Caco-2 (cell line): ENCODE results near the gene NRXN2. TPM values are rescaled to one million over a fixed set of nuclear protein-coding genes. Genes with fewer than 3 reads are reported as not detected.

ENCODE experiments used
- BruUV-seq: library from RNA; stranded (reverse); fragments of 400-500 nt; replicated peaks from 2 replicates; lab custom pipeline; 2021; lab: Mats Ljungman, UMichigan
- CTCF ChIA-PET: fragments of 300-600 bp; sonication (Branson Sonifier 250); formaldehyde crosslinking; loops from one replicate; lab custom pipeline; 2022; ENCODE audit warnings: antibody characterized with exemption; lab: Charles Lee
- POLR2A ChIA-PET: fragments of 300-600 bp; sonication (Branson Sonifier 250); formaldehyde crosslinking; loops from one replicate; lab custom pipeline; 2022; ENCODE audit warnings: antibody characterized with exemption; lab: Charles Lee
- DNase-seq, 2 experiments: peaks; one replicate each; pipeline versions ENCODE4 v3.0.0 to v3.0.0-alpha.2; 2020 to 2022
- H3K27me3 ChIP-seq: replicated peaks from 2 replicates; pipeline ENCODE4 v1.6.0; 2011; ENCODE audit warnings: low read length; ENCODE audit not compliant: control insufficient read depth, insufficient read depth
- H3K36me3 ChIP-seq: 2 replicates; pipeline ENCODE4 v1.5.1; 2011; ENCODE audit warnings: low read length; ENCODE audit not compliant: control insufficient read depth, insufficient read depth
- H3K4me1 ChIP-seq: fragments of 250-450 bp; sonication (Bioruptor Pico); 2 replicates; pipeline ENCODE4 v1.5.1; 2020; ENCODE audit warnings: mild to moderate bottlenecking
- H3K4me3 ChIP-seq: 2 replicates; pipeline ENCODE4 v1.5.1; 2011; ENCODE audit warnings: low read depth, mild to moderate bottlenecking, control low read depth, low read length
- H3K9me3 ChIP-seq: fragments of 250-450 bp; sonication (Bioruptor Pico); 2 replicates; pipeline ENCODE4 v1.5.1; 2020; ENCODE audit warnings: mild to moderate bottlenecking, moderate library complexity
- H3K27ac Mint-ChIP-seq: one replicate; pipeline ENCODE4 v1.8.0; 2022; ENCODE audit warnings: mixed read lengths; ENCODE audit not compliant: unreplicated experiment
- H3K27me3 Mint-ChIP-seq: one replicate; pipeline ENCODE4 v1.8.0; 2022; ENCODE audit warnings: mixed read lengths; ENCODE audit not compliant: insufficient read depth, unreplicated experiment
- H3K36me3 Mint-ChIP-seq: one replicate; pipeline ENCODE4 v1.8.0; 2022; ENCODE audit warnings: mild to moderate bottlenecking, mixed read lengths; ENCODE audit not compliant: insufficient read depth, unreplicated experiment
- H3K4me1 Mint-ChIP-seq: one replicate; pipeline ENCODE4 v1.8.0; 2022; ENCODE audit warnings: low read depth, mixed read lengths; ENCODE audit not compliant: unreplicated experiment
- H3K4me3 Mint-ChIP-seq: one replicate; pipeline ENCODE4 v1.8.0; 2022; ENCODE audit warnings: mild to moderate bottlenecking, moderate library complexity, mixed read lengths; ENCODE audit not compliant: unreplicated experiment
- H3K9me3 Mint-ChIP-seq: one replicate; pipeline ENCODE4 v1.8.0; 2022; ENCODE audit warnings: mixed read lengths; ENCODE audit not compliant: unreplicated experiment
- CTCF ChIP-seq, 2 experiments: fragments of 200-600 bp in 1 of 2; IDR thresholded peaks; 1 replicate in 1 of 2; 2 replicates in 1 of 2; pipeline versions ENCODE4 v1.5.1 to v1.8.0; 2011 to 2022; ENCODE audit warnings: antibody characterized with exemption in 1 of 2, control low read depth in 1 of 2, inconsistent platforms in 1 of 2, low read depth in 1 of 2, low read length in 1 of 2, mild to moderate bottlenecking in 1 of 2, moderate library complexity in 1 of 2; ENCODE audit not compliant: insufficient read depth in 1 of 2, severe bottlenecking in 1 of 2, unreplicated experiment in 1 of 2
- intact Hi-C: fragments of 100-400 bp; cut with micrococcal nuclease; formaldehyde crosslinking; loops from one replicate; pipeline ENCODE4 v1.10.0; 2022; ENCODE audit not compliant: unreplicated experiment
- total RNA-seq: library from RNA; stranded (reverse); gene quantifications from 2 replicates; pipeline ENCODE4 v1.2.3, GENCODE V29; 2022

NRXN2 gene
- total RNA-seq, 1 experiment from 2014 or later: 7.6 TPM

- no peak for TF ChIP-seq CTCF (IDR thresholded peaks at IDR 0.05; ENCODE audit: insufficient read depth in 1 of 2, low read depth in 1 of 2, low read length in 1 of 2, severe bottlenecking in 1 of 2, unreplicated experiment in 1 of 2)
- no peak overlapping the region for H3K4me3 ChIP-seq
- Mint-ChIP-seq H3K36me3 (no peaks in the 10 kb centered on the region), H3K27ac (no peak overlapping the region), H3K9me3 (no peaks in the 10 kb centered on the region), H3K4me3 (no peak overlapping the region), H3K4me1 (no peaks in the 10 kb centered on the region), H3K27me3 (peaks cover 30% of the 10 kb centered on the region)
- intact Hi-C loops: no loop called here
- peaks cover 9% of the 10 kb centered on the region for H3K27me3 ChIP-seq
- ChIA-PET POLR2A (interaction anchor here (0.6 kb wide), 1 partner anchor 399 kb away, joined by 4 read pairs; the partner anchor contains the start of gene TRMT112), CTCF (interaction anchor here (1.1 to 1.2 kb wide), 2 partner anchors 9 to 28 kb away, joined by 3 read pairs; partner anchors contain the start of gene RASGRP2)
- no peaks in the 10 kb centered on the region for H3K9me3 ChIP-seq
- no TSS peak for BruUV-seq
- H3K4me1 ChIP-seq: no peaks in the 10 kb centered on the region
- no peak for DNase-seq
- no peaks in the 10 kb centered on the region for H3K36me3 ChIP-seq
Measured at GRCh38 chr11:64715756-64716472, 7.1 kb downstream of the NRXN2 start.

GRCh38 chr11:64715110-64715509, 7.9 kb downstream of the NRXN2 start:
- ChIA-PET CTCF (interaction anchor here (0.6 to 1.2 kb wide), 2 partner anchors 10 to 13 kb away, joined by 3 to 5 read pairs; no protein-coding TSS in a partner anchor), POLR2A (interaction anchor here (0.5 kb wide), 1 partner anchor 547 kb away, joined by 3 read pairs; the partner anchor contains the start of gene POLA2)
- no peak for DNase-seq
- H3K4me1 Mint-ChIP-seq: no peaks in the 10 kb centered on the region
- H3K27me3 Mint-ChIP-seq: peaks cover 22% of the 10 kb centered on the region
- no peaks in the 10 kb centered on the region for H3K36me3 Mint-ChIP-seq
- H3K27me3 ChIP-seq: peaks cover 9% of the 10 kb centered on the region
- intact Hi-C loops: no loop called here
- no peaks in the 10 kb centered on the region for H3K9me3 Mint-ChIP-seq
- H3K9me3 ChIP-seq: no peaks in the 10 kb centered on the region
- no peak overlapping the region for H3K4me3 ChIP-seq
- no peak overlapping the region for H3K27ac Mint-ChIP-seq
- no TSS peak for BruUV-seq
- TF ChIP-seq CTCF (IDR thresholded peaks at IDR 0.05; ENCODE audit: insufficient read depth in 1 of 2, low read depth in 1 of 2, low read length in 1 of 2, severe bottlenecking in 1 of 2, unreplicated experiment in 1 of 2): no peak
- H3K4me3 Mint-ChIP-seq: no peak overlapping the region
- H3K36me3 ChIP-seq: no peaks in the 10 kb centered on the region
- H3K4me1 ChIP-seq: no peaks in the 10 kb centered on the region

- intact Hi-C loops: no loop called here
- Mint-ChIP-seq H3K27ac (no peak overlapping the region), H3K9me3 (no peaks in the 10 kb centered on the region), H3K36me3 (no peaks in the 10 kb centered on the region), H3K4me1 (no peaks in the 10 kb centered on the region), H3K4me3 (peak overlapping the region; percentile 58), H3K27me3 (peaks cover 21% of the 10 kb centered on the region)
- CTCF ChIA-PET: no interaction called here
- H3K27me3 ChIP-seq: peaks cover 9% of the 10 kb centered on the region
- H3K36me3 ChIP-seq: no peaks in the 10 kb centered on the region
- no peak for TF ChIP-seq CTCF (IDR thresholded peaks at IDR 0.05; ENCODE audit: insufficient read depth in 1 of 2, low read depth in 1 of 2, low read length in 1 of 2, severe bottlenecking in 1 of 2, unreplicated experiment in 1 of 2)
- H3K4me3 ChIP-seq: no peak overlapping the region
- DNase-seq: no peak
- H3K9me3 ChIP-seq: no peaks in the 10 kb centered on the region
- H3K4me1 ChIP-seq: no peaks in the 10 kb centered on the region
- no TSS peak for BruUV-seq
- POLR2A ChIA-PET: interaction anchor here (0.5 kb wide), 1 partner anchor 547 kb away, joined by 3 read pairs; the partner anchor contains the start of gene POLA2
Measured at GRCh38 chr11:64714666-64715065, 8.3 kb downstream of the NRXN2 start.
